C1 segment of cervical spinal cord (tissue), 14 donors: ENCODE results near the gene SIMC1.
"Not testable (repeated sequence)": the region's sequence is repeated elsewhere in the genome, so short reads cannot be mapped to it uniquely, and the experiment has no call there.

ENCODE experiments used
- DNase-seq, 14 donors: peaks; one replicate each; lab custom pipeline; 2025; lab: John Stamatoyannopoulos, UW

The SIMC1 gene

GRCh38 chr5:176237971-176238644 lies at the start of gene SIMC1:
TSS of gene SIMC1 (plus strand) at chr5:176238424. CDS start at chr5:176238509, 85 bp downstream.
- DNase-seq: peak in 3 of 14 donors; percentile 2 to 19 (median 11)

DNA sequence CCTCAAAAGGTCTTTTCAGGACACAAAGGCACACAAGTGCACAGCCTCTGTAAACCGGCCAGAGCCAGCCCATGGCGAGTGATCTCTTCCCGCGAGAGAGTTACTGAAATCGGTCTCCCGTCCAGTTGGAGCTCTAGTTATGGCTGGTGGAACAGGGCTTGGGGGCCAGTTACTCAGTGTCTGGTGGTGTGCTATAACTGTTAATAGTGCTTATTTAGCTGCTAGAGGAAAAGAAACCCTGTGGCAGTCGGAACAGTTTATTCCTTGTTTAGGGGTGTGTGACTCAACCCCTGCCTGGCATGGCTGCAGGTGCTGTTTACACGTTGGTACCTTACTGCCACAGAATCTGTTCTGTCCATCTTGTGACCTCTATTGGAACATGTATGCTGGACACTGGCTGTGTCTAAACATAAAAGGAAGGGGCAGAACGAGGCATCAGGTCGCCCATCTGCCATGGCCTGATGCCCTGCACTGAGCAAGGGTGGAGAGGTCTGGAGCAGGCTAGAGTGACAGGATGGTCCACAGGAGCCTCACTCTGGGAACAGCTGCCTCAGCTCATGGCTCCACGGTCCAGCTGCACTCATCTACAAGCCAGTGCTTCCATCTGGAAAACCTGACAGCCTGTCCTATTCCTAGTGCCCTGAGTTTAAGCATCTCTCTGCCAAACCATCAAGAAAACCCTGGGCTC lies 49.6 kb upstream of the SIMC1 start:
- no peak for DNase-seq

DNA sequence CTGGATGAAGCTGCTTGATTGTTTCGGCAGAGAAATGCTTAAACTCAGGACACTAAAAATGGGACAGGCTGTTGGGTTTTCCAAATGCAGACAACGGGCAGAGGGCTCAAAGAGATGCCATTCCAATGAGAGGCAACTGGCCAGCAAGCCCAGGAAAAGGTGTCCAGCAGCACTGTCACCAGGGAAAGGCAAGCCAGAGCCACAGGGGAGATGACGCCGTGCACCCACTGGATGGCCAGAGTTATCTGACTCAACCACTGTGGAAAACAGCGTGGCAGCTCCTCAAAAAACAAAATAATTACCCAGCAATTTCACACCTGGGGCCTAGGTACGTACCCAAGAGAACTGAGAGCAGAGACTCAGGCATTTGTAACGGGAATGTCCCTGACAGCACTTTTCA lies 48.4 kb upstream of the SIMC1 start:
- no peak for DNase-seq

- no peak for DNase-seq
Measured at GRCh38 chr5:176190886-176191755, 47.1 kb upstream of the SIMC1 start.

DNA sequence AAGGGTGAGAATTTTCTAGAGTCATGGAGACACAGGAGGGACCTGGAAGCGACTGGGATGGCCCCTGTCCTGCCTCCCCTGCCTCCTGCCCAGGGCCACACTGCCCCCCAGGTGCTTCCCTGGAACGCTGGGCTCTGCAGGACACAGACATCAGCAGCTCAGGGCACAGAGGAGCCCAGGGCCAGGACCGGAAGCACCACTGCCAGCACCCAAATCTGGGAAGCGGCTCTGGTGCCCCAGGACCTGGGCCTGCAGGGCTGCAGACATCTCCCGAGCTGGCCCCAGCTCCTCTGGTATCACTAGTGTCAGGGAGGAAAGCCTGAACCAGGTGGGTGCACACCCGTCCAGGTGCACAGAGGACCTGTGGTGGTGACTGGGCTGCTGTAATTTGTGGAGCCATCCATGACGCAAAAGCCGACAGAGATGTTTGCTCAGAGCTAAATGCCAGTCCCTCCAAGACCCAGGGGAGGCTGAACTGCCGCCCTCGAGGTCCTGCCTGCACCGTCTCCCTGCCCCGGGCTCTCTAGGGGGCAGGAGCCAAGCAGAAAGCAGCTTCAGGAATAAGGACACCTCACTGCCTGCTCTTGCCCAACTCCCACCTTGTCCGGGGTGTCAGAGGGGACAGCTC lies 46.0 kb upstream of the SIMC1 start:
- DNase-seq: no peak

GRCh38 chr5:176192722-176193117 lies 45.5 kb upstream of the SIMC1 start:
- not testable (repeated sequence) for DNase-seq

GRCh38 chr5:176193636-176194035 lies 44.6 kb upstream of the SIMC1 start:
- not testable (repeated sequence) for DNase-seq

- peak in 1 of 14 donors; percentile 66 for DNase-seq
Measured at GRCh38 chr5:176194238-176195083, 43.8 kb upstream of the SIMC1 start.

- not testable (repeated sequence) for DNase-seq
Measured at GRCh38 chr5:176195084-176195413, 43.2 kb upstream of the SIMC1 start.

GRCh38 chr5:176195487-176196207 lies 42.6 kb upstream of the SIMC1 start:
- DNase-seq: not testable (repeated sequence)

DNA sequence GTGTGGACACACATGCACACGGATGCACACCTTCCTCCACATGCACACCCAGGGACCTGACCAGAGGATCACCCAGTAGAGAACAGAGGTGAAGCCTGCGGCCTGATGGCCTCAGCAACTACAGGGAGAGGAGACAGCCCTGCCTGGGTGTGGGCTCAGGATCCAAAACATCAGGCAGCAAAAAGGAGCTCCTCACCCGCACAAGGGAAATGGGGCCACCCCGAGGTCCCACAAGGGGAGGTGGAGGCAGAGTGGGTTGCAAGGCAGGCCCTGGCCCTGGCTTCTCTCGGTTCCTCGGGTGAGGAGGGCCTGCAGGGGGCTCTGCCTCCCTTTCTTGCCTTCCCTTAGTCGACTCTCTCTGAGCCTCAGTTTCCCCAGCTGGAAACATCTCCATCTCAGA lies 41.4 kb upstream of the SIMC1 start:
- not testable (repeated sequence) for DNase-seq

- not testable (repeated sequence) for DNase-seq
Measured at GRCh38 chr5:176197234-176197858, 40.9 kb upstream of the SIMC1 start.

- DNase-seq: not testable (repeated sequence)
Measured at GRCh38 chr5:176198299-176198698, 39.9 kb upstream of the SIMC1 start.

DNA sequence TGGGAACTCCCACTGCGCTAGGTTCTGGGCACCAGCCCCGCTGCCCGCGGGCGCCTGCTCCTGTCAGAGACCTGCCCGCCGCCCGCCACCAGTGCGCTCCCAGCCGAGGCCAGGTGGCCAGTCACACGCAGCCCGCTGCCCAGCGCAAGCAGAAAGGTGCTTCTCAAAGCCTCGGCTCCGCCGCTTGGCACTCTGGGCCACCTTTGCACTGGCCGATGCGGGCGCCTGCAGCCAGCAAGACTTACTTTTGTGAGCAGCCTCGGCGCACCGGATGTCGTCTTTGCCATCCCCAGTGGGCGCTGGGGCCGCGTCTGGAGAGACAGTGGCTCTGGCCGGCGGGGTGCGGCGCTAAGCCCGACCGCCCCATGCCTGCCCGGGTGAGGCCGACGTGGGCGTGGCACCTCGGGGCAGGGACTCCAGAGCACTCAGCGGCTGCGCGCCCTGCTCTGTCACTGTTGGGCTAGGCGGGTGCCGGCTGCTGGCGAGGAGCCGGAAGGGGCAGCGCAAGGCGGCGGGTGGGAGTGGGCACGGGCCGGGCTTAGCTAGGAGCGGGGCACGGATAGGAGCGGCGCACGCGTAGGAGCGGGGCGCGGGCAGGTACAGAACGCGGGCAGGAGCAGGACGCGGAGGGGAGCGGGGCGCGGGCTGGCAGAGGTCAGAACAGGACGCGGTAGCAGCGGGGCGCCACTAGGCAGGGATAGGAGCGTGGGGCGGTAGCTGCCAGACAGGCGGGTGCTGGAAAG lies 39.1 kb upstream of the SIMC1 start:
- DNase-seq: peak in 1 of 14 donors; percentile 43

DNA sequence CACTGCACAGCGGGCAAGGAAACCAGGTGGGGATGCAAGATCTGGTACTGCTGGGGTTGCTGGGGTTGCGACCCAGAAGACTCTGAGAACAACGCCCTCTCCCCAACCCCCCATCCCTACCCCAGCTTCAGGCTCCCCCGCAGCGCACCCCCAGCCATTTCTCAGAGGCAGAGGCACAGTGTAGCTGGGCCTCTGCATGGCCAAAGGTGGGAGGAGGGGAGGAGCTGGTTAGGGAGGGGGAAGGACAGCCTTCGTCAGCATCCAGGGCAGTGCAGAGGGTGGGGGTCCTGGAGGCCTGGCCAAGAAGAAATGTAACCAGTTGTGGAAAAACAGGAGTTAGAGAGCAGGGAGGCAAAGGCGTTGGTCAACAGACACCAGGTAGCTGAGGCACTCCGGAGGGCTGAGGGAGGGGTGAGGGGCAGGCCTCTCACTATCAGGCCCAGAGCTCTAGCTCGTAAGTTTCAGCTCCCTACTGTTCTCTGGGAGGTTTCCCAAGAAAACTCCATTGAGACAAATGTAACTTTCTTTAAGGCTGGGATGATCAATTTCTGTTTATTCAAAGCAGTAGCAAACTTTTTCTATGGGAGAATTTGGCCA lies 38.3 kb upstream of the SIMC1 start:
- DNase-seq: not testable (repeated sequence)

DNA sequence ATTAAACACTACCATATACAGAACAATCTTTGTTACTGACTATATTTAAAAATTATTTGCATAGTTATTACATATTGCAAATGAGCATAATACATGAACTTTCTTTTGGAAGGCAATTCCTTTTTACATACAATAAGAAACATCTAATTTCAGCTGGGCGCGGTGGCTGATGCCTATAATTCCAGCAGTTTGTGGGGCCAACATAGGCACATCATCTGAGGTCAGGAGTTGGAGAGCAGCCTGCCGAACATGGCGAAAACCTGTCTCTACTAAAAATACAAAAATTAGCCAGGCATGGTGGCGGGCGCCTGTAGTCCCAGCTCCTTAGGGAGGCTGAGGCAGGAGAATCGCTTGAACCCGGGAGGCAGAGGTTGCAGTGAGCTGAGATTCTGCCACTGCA lies 36.4 kb upstream of the SIMC1 start:
- DNase-seq: no peak

GRCh38 chr5:176203086-176203485 lies 35.1 kb upstream of the SIMC1 start:
- DNase-seq: no peak

DNA sequence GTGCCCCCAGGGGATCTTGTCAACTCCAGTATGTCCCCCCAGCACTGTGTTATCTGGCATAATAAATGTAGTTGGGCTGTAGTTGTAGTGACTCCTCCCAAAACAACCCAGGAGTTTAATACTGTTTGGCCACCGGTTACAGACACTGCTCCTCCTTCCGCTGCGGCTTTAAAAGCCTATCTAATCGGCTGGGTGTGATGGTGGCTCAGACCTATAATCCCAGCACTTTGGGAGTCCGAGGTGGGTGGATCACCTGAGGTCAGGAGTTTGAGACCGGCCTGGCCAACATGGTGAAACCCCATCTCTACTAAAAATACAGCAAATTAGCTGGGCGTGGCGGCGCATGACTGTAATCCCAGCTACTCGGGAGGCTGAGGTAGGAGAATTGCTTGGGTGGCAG lies 34.7 kb upstream of the SIMC1 start:
- DNase-seq: not testable (repeated sequence)
